GM12864 (cell line): Measurements from ENCODE around the gene TTC4.
A peak's percentile ranks its signal among the peaks of the same experiment; 100 is the strongest.

Experiments used
- DNase-seq: peaks from one replicate; pipeline ENCODE4 v3.0.0-alpha.2; 2011; ENCODE audit warnings: low read depth
- H3K4me3 ChIP-seq: 2 replicates; pipeline ENCODE4 v1.5.1; 2011; ENCODE audit warnings: mild to moderate bottlenecking, low read depth, low read length, control low read depth
- CTCF ChIP-seq: IDR thresholded peaks from 2 replicates; pipeline ENCODE4 v1.5.1; 2011; ENCODE audit warnings: low read depth, mild to moderate bottlenecking, moderate library complexity, low read length, control low read depth, inconsistent platforms; ENCODE audit errors: missing control alignments

The TTC4 gene

GRCh38 chr1:54788459-54788858 lies 72.8 kb downstream of the TTC4 start:
- TF ChIP-seq CTCF: no peak
- no peak overlapping the region for H3K4me3 ChIP-seq
- no peak for DNase-seq

- no peak overlapping the region for H3K4me3 ChIP-seq
- peak; percentile 80 for TF ChIP-seq CTCF
- peak; percentile 31 for DNase-seq
Measured at GRCh38 chr1:54791880-54792522, 76.3 kb downstream of the TTC4 start.
